ENCODE results near the gene SNUPN. TPM values are rescaled to one million over a fixed set of nuclear protein-coding genes. Genes with fewer than 3 reads are reported as not detected.

SNUPN gene
- total and polyA plus RNA-seq, 2 of the 4 experiments (the other 2 are of a cell fraction) = 23.8 to 24.1 TPM

DNA sequence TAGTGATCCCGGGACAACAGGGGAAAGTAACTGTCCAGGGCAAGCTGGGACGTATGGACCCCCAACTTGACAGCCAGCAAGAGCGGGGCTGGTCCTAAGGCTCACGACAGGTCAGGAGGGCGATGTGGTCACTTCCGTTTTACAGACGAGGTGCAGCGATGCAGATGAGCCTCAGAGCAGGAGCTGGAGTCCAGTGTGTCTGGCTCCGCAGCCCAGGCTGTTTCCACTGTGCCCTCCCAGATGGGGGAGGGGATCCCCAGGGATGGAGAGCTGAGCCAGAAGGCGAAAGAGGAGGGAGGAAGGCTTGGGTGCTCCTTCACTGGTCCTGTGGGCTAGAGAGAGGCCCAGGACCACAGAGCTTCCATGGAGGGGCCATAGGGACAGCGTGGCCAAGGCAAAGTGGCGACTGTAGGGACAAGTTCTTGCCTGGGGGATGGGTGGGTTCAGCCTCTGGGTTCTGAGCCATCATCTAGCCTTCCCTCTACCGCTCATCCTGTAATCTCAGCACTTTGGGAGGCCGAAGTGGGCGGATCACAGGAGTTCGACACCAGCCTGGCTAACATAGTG is 27.9 kb upstream of the SNUPN start:
- Histone ChIP-seq H2BK20ac (ENCODE audit: low read depth, low read length) (no peak overlapping the region), H4K91ac (ENCODE audit: insufficient read depth, low read depth, low read length) (no peak overlapping the region), H3K4me3 (ENCODE audit: insufficient read depth, low read depth, low read length) (no peak overlapping the region), H3K9me3 (ENCODE audit: control insufficient read depth, insufficient read depth, low read length) (no peaks in the 10 kb centered on the region), H2AK5ac (ENCODE audit: low read depth, low read length) (peak overlapping the region; percentile 35; the same call in 1 of the 2 replicates), H2AFZ (replicated peaks; ENCODE audit: low read length, poor library complexity) (peak overlapping the region; percentile 29), H2BK5ac (ENCODE audit: low read depth, low read length, poor library complexity, severe bottlenecking) (no peak overlapping the region), H3K9me1 (ENCODE audit: insufficient read depth, low read length) (peaks cover 49% of the 10 kb centered on the region), H3K27ac (ENCODE audit: insufficient read depth, low read length) (no peak overlapping the region), H2BK120ac (ENCODE audit: low read depth, low read length) (no peak overlapping the region), H3K18ac (ENCODE audit: low read depth, low read length) (no peak overlapping the region), H3K27me3 (ENCODE audit: control insufficient read depth, insufficient read depth, low read length) (no peaks in the 10 kb centered on the region), H3K23ac (ENCODE audit: low read depth, low read length) (no peak overlapping the region), H3K4me2 (ENCODE audit: low read depth, low read length) (peak overlapping the region; percentile 22), H2BK15ac (ENCODE audit: low read depth, low read length) (no peak overlapping the region), H3K14ac (replicated peaks; ENCODE audit: low read depth, low read length) (no peak overlapping the region), H3K4ac (ENCODE audit: low read depth, low read length) (no peak overlapping the region), H4K8ac (ENCODE audit: low read depth in 2 of 2, low read length in 2 of 2) (no peak overlapping the region), H4K20me1 (ENCODE audit: insufficient read depth, low read length) (peaks cover 96% of the 10 kb centered on the region), H2AK9ac (replicated peaks; ENCODE audit: low read depth, low read length, poor library complexity) (peak overlapping the region; percentile 7), H3K36me3 (ENCODE audit: control insufficient read depth, insufficient read depth, low read length) (peaks cover 66% of the 10 kb centered on the region), H3K56ac (ENCODE audit: extremely low read depth, insufficient read depth, low read length) (no peak overlapping the region), H3K9ac (ENCODE audit: low read depth, low read length) (0 out of 2 replicates have a peak overlapping the region, but pooled peaks have one; percentile 4), H3K4me1 (ENCODE audit: control insufficient read depth, insufficient read depth, low read length) (peaks cover 41% of the 10 kb centered on the region), H3K79me1 (ENCODE audit: low read depth in 1 of 2, low read length in 2 of 2) (peaks cover 26 to 98% of the 10 kb centered on the region in 2 experiments), H4K5ac (ENCODE audit: low read depth, low read length) (no peak overlapping the region)
- ChIA-PET POLR2A (ENCODE audit: unreplicated experiment) (no interaction called here), CTCF (no interaction called here)
- dilution Hi-C loops (cut with HindIII; ENCODE audit: low sequenced_read_pairs, unreplicated experiment) = no loop called here
- TF ChIP-seq, protein P1, sequence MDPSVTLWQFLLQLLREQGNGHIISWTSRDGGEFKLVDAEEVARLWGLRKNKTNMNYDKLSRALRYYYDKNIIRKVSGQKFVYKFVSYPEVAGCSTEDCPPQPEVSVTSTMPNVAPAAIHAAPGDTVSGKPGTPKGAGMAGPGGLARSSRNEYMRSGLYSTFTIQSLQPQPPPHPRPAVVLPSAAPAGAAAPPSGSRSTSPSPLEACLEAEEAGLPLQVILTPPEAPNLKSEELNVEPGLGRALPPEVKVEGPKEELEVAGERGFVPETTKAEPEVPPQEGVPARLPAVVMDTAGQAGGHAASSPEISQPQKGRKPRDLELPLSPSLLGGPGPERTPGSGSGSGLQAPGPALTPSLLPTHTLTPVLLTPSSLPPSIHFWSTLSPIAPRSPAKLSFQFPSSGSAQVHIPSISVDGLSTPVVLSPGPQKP (IDR thresholded peaks at IDR 0.05; ENCODE audit: borderline replicate concordance, low read depth, low read length) = no peak
- no peak for TF ChIP-seq FOS (IDR thresholded peaks at IDR 0.05; ENCODE audit: low read depth, low read length)
- TF ChIP-seq RFX5 (IDR thresholded peaks at IDR 0.05; ENCODE audit: low read depth, low read length) = no peak
- TF ChIP-seq, protein P2, sequence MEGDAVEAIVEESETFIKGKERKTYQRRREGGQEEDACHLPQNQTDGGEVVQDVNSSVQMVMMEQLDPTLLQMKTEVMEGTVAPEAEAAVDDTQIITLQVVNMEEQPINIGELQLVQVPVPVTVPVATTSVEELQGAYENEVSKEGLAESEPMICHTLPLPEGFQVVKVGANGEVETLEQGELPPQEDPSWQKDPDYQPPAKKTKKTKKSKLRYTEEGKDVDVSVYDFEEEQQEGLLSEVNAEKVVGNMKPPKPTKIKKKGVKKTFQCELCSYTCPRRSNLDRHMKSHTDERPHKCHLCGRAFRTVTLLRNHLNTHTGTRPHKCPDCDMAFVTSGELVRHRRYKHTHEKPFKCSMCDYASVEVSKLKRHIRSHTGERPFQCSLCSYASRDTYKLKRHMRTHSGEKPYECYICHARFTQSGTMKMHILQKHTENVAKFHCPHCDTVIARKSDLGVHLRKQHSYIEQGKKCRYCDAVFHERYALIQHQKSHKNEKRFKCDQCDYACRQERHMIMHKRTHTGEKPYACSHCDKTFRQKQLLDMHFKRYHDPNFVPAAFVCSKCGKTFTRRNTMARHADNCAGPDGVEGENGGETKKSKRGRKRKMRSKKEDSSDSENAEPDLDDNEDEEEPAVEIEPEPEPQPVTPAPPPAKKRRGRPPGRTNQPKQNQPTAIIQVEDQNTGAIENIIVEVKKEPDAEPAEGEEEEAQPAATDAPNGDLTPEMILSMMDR (conservative IDR thresholded peaks at IDR 0.05; ENCODE audit: low read depth, low read length) = no peak
- no peak for TF ChIP-seq MAZ (IDR thresholded peaks at IDR 0.05; ENCODE audit: borderline replicate concordance, low read depth, low read length)
- no peak for TF ChIP-seq RCOR1 (IDR thresholded peaks at IDR 0.05; ENCODE audit: insufficient replicate concordance, low read length)
- TF ChIP-seq POLR2A (IDR thresholded peaks at IDR 0.05; ENCODE audit: low read depth, low read length) = no peak
- no peak for TF ChIP-seq NFE2L2 (IDR thresholded peaks at IDR 0.05; ENCODE audit: low read depth, low read length)
- TF ChIP-seq CHD1 (IDR thresholded peaks at IDR 0.05; ENCODE audit: low read depth, low read length) = no peak
- TF ChIP-seq, protein P3, sequence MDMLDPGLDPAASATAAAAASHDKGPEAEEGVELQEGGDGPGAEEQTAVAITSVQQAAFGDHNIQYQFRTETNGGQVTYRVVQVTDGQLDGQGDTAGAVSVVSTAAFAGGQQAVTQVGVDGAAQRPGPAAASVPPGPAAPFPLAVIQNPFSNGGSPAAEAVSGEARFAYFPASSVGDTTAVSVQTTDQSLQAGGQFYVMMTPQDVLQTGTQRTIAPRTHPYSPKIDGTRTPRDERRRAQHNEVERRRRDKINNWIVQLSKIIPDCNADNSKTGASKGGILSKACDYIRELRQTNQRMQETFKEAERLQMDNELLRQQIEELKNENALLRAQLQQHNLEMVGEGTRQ (IDR thresholded peaks at IDR 0.05; ENCODE audit: low read depth, low read length) = no peak
- no peak for TF ChIP-seq RAD21 (IDR thresholded peaks at IDR 0.05; ENCODE audit: low read length)
- no peak for TF ChIP-seq CEBPB (IDR thresholded peaks at IDR 0.05; ENCODE audit: low read depth, low read length)
- TF ChIP-seq MAFK (IDR thresholded peaks at IDR 0.05; ENCODE audit: low read depth, low read length) = no peak
- in situ Hi-C loops (cut with MboI; ENCODE audit: low sequenced_read_pairs) = no loop called here
- ATAC-seq (ENCODE audit: low read depth) (no peak), DNase-seq (no peak)
- BruUV-seq (replicated peaks) = no TSS peak
- intact Hi-C loops (cut with micrococcal nuclease) = no loop called here
- 86% methylated on average over 7 of the region's 16 CpGs; no CpG with 5 or more reads in 1 of the 2 experiments for WGBS, 2 experiments (ENCODE audit: extremely low coverage in 2 of 2, insufficient read length in 1 of 2)
